ENCODE data around the gene STIMATE.

STIMATE gene

DNA sequence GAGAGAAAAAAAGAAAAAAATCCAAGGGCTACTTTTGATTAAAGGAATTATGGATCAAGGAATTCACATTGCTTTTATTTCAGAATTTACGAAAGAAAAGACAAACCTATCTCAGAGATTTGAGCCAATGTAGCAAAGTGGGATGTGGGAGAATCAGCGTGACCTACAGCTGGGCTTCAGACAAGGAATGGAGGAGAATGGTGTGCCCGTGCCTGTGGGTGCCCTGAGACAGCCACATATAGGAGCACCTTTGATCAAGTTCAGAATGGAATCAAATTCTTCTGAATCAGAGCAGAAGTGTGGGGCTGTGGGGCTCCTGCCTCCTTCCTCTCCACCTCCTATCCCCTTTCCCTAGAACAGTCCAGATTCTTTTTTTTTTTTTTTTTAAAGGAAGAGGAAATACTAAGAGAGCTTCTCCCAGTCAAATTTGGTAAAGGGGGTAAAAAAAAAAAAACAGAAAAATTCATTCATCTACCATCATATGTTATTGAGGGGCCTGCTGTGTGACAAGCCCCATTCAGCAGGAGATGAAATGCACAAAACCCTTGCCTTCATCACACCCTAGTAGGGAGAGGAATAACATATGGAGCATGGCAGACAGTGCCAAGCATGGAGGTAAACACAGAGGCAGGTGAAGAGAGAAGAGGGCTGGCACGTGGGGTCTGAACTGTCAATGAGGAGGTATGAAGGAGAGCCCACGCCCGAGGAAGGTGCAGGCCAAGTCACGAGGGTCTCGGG, 37.5 kb downstream of the STIMATE start:
- DNase-seq, result no peak

DNA sequence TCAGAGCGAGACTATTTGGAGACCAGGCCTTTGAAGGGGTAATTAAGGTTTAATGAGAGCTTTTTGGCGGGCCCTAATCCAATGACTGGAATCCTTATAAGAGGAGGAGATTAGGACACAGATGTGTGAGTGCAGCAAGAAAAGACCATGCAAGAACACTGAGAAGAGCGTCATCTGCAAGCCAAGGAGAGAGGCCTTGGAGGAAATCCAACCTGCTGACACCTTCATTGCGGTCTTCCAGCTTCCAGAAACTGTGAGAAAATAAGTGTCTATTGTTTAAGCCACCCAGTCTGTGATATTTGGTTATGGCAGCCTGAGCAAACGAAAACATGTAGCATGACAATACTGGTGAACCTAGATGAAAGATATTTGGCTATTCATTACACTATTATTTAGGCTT, 39.5 kb downstream of the STIMATE start:
- no peak for DNase-seq

DNA sequence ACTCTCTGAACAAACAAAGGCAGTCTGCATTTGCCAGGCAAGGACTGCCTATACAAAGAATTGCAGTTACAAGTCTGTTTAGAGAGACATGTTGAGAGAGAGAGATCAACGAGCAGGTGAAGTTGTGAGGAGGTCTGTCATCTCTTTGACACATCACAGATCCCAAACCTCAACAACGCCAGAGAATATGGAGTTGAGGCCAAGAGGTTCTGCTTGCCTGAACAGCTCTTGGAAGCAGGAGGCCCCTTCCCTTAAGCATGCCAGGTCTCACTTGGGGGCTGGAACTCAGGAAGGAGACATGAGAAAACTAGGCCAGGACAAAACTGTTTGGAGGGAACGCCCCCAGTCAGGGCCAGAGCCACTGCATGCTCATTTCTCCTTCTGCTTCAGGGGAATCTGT, 40.2 kb downstream of the STIMATE start:
- DNase-seq, result no peak

DNA sequence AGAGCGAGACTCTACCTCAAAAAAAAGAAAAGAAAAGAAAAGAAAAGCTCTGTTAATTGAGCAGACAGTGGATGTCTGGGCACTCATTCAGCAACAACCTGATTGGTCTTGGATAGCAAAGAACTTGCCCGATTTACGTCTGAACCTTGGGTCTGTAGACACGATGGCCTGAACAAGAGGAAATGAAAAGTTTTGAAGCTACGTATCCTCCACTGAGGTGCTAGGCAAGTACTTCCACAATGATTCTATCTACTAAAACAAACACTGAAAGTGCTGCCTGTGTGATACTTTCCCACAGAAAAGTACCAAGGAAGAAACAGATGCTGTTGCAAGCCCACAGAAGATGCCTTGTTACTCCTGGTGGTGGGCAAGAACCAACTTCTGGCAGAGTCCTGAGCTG, 40.7 kb downstream of the STIMATE start:
- DNase-seq, result no peak

DNA sequence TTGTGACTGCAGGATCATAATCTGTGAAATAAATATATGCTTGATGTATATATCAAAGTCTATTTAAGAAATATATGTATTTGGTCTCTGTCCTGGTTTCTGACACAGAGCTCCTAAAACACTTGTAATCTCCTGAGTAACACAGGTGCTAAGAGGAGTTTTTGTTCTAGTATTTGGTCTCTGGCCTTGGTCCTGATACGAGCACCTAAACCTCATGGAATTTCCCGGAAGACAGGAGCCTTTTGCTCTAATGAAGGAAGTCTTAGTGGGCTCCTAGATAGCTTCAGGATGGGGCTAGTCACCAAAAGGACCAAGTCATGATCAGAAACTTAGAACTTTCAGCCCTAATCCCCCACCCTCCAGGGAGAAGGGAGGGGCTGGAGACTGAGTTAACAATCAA, 43.3 kb downstream of the STIMATE start:
- DNase-seq, result no peak

DNA sequence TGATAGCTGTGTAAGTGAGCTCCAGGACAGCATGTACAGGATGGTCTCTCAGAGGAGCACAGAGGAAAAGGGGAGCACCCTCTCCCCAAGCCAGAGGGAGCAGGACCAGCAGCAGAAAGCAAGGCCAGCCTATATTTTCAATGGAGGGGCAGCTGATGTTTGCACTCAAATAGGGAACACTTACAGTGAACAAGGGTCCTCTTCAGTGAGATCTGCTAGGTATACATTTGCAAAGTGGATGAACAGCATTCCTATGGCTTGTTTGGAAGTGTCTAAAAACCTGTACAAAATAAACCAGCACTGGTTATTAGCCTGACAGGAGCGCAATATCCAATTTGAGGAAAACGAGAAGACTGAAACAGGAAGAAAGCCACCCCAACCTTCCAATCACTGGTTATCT, 44.9 kb downstream of the STIMATE start:
- no peak for DNase-seq

DNA sequence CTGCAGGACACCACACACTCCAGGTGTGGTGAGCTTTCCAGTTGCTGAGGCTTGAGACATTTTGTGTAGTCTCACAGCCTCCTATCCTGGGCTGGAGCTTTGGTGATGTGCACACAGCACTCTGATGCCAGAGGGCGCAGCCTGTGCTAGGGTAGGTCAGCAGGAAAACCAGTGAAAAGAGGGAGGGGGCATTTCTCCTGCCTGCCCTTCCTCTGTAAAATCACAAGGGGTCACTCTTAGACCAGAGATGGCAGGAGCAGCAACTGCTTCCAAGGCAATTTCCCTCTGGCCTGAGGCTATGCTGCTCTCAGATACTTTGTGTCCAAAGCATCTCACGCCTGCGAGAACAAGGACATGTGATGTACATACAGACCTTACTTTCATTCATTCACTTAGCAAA, 46.0 kb downstream of the STIMATE start:
- DNase-seq, result no peak

DNA sequence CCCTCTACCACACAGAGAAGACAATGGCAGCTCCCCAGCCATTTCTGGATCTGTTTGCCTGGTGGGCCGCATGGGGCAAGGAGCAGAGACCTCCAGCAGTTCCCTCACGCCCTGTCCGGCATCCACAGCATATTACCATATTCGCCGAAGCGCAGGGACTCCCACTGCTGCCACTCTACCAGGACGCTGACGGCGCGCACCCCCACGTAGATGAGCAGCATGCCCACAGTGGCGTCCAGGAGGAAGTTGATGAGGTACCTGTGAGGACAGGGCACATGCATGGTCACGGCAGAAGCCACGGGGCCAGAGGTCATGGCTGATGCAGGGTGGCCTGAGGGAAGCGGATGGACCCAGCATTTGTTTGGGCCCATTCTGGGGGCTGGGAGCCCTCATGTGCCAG, 47.7 kb downstream of the STIMATE start:
- DNase-seq, result no peak

DNA sequence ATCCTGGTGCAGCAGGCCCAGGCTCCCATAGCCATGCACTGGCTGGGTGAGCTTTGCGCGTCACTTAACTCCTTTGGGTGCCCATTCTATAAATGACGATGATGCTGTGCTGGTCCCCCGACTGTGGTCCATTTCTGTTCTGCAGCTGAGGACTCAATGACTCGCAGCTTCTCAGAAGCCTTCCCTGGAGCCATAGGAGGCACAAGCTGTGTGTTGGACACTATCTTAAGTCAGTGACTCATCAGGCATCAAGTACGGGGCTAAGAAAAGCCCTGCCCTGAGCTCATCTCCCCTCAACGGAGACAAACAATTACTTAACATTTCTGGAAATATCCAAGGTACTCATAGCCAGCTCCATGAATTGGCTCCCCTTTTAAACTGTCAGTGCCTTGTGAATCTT, 48.7 kb downstream of the STIMATE start:
- DNase-seq, result peak; percentile 21

DNA sequence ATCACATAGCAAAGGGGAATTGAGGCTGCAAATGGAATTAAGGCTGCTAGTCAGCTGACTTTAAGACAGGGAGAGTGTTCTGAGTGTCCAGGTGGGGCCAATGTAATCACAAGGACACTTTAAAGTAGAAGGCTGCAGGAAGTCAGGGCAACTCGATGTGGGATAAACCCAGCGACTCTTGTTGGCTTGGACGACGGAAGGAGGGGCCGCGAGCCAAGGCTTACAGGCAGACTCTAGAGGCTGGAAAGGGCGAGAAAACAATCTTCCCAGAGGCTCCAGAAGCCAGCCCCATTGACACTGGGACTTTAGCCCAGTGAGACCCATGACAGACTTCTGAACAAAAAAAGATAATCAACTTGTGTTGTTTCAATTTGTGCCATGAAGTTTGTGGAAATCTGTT, 49.6 kb downstream of the STIMATE start:
- no peak for DNase-seq

DNA sequence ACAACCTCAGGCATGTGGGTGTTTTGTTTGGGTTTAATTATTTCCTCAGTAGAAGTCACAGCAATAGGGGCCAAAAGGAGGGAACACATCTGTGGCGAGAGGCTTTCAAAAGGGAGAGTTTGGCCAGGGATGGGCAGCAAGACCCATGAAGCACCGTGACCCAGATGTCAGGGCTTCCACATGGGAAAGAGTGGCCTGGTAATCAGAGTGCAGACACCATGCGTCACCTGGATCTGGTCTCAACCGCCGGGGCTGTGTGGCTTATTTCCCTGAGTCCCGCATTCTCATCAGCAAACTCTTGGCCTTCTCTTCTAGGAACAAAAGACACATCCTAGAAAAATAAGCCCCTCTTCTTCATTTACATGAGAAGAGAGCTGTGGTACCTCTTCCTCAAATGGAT, 50.1 kb downstream of the STIMATE start:
- no peak for DNase-seq

DNA sequence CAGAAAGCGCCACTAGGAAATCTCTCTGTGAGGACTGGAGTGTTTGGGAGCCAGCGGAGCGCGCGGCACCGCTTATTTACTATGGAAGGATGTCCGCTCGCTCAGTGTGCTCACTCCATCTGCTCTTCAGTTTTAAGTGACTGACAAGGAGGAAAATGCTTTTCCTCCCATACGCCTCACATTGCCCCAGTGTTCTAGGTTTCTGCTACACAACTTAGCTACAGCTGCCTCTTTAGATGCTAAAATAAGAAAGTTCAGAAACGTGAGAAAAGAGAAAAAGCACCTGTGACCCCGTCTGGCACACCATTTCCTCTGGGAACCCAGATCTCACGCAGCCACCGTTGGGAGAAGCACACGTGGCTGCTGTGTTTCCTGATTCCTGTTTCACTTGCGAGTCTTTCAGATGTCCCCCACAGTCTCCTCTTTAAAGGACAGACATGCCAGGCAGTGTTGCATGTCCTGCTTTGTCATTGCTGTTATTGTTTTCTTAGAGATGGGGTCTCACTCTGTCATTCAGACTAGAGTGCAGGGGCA, 50.8 kb downstream of the STIMATE start:
- no peak for DNase-seq

DNA sequence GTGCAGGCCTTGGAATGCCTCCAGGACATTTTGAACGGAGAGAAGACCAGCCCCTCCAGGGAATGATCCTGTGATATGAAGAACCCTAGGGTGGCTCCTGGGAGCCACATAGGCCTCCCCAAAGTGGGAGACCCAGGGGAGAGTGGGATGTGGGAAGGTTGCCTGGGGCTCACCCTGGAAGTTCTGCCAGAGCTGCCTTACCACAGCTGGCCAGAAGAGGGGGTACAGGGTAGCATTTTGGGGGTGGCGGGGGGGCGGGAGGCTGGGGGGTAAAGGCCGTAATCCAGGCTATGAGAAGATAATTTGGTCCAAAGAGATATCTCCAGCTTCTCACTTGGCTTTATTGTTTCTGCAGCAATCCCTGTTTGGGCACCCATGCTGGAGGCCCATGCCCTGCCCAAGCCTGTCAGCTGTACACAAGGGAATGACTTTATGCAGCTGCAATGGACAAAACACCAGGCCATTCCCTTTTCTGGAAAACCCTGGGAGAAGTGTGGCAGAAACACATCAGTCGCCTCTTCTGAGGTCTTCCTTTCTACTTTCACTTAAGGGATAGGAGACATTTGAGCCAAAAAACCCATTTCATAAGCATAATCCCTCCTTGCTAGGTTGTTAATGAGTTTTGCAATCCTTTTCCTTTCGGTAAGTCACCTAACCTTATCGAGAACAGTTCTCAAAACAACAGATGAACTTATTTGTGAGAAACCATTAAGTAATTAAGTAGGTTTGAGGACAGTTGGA, 51.5 kb downstream of the STIMATE start:
- no peak for DNase-seq

DNA sequence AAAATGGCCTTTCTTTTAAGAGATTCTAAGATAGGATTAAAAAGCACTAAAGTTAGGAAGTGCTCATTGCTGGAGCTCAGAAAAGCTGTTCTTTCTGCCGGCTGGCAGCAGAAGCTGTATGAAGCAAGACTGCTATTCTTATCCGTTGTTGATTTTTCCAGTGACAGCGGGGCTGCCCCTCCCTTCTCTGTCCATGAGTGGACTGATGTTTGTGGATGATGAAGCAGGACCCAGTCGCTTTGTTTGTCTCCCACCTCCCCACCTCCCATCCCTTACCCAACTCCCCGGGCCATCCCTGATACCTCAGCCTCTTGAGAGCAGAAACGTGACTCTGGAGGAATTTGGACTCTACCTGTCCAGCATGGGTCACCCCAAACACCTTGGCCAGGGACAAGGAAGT, 52.2 kb downstream of the STIMATE start:
- DNase-seq, result peak; percentile 31

DNA sequence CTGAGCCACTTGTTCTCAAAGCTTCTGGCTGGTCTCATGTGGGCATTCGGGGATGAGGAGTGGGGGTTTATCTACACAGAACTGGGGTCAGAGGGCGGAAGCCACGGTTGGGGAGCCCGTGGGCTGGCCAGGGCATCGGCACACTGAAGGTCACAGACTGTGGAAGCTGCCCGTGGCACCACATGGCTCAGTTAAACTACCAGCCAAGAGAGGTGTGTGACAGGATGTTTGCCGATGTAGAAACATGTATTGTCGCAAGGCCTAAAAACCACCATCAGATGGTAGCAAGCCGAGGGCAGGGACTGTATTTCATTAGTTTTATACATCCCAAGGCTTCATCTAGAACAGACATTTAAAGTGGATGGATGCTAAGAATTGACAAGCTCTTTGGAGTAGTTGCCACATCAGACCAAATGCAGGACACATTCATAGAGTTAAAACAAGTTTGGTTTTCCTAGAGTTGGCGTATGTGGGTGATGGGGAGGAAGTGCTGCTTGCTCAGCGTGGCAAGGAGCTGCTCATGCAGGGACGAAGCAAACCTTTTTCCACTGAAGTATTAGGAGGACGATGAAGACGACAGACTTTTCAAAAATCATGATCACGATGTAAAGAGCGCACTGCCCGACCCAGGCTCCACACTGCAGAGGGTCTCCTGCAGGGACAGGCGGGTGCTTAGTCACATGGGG, 52.9 kb downstream of the STIMATE start:
- DNase-seq, result peak; percentile 53

DNA sequence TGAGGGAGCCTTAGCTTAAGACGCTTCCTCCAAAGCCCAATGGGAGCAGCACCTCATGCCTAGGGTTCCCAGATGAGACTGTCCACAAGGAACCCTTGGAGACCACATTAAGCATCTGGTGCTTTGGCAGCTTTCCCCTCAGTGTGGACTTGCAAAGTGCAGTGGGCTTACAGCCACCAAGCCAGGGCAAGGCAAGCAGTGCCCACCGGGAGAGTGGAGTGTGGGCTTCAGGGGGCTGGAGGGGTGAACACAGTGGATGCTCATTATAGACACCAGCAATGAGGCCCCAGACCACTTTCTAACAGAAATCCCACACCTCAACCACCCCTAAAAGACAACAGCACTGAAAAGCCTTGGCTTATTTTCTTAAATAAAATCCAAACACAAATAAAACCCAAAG, 53.5 kb downstream of the STIMATE start:
- no peak for DNase-seq

DNA sequence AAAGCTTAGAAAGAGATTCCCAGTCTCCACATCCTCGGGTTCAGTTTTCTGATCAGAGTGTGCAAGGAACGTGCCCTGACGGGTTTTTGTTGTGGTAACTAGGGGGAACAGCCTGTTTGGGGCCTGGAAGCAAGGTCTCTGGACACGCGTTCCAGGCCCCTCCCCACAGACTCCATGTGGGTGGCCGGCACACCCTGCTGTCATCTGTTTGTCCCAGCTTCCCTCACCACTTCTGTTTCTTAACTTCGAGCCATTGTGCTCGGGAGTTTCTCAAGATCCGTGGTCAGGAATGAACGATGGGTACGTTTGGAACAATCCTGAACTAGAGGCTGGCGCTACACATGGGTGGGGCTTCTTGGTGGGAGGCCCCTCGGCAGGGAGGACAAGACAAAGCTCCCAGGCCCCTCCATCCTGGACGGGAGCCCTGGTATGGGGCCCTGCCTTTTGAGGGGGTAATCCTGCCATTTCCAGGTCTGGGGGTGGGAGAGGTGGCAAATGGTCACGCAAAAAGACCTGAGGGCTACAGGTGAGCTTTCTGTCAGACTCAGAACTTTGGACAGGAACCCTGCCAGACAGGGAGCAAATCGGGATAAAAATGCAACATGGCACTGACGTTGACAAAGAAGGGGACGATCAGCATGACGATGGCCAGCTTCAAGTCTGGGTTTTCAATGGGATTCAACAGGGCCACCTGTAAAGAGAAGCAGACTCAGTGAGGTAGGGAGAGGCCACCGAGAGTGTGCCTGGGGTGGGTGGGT, 54.1 kb downstream of the STIMATE start:
- peak; percentile 78 for DNase-seq

DNA sequence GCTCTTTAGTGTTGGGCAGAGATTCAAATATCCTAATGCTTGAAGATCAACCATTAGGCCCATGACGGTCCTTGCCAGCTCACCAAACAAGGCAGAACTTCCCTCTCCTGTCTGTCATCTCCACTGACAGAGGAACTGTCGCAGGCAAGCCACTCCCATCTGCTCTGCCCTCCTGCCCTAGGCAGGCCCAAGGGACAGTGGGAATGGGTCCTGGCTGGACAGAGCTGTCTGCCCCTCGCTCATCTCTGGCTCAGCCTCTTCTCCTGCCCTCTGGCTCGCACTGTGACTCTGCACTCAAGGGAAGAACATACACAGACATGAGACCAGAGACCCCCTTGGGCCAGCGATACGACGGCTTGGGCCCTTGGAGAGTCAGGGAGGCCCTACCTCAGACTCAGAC, 54.9 kb downstream of the STIMATE start:
- peak; percentile 54 for DNase-seq

DNA sequence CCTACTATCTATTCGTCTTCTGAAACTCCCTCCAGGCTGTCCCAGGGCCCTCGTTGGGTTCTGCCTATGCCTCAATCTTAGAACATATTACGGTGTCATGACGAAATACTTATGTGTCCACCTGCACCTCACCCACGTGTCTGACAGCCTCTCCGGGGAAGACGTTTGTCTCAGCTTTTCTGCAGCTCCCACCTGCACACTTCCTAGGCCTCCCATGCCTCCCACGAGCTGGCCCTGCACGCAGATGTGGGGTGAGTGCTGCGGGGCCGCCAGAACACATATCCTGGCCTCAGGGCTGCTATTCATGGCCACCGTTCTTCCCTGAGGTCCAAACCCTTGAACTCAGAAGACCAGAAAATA, 55.4 kb downstream of the STIMATE start:
- DNase-seq, result no peak

DNA sequence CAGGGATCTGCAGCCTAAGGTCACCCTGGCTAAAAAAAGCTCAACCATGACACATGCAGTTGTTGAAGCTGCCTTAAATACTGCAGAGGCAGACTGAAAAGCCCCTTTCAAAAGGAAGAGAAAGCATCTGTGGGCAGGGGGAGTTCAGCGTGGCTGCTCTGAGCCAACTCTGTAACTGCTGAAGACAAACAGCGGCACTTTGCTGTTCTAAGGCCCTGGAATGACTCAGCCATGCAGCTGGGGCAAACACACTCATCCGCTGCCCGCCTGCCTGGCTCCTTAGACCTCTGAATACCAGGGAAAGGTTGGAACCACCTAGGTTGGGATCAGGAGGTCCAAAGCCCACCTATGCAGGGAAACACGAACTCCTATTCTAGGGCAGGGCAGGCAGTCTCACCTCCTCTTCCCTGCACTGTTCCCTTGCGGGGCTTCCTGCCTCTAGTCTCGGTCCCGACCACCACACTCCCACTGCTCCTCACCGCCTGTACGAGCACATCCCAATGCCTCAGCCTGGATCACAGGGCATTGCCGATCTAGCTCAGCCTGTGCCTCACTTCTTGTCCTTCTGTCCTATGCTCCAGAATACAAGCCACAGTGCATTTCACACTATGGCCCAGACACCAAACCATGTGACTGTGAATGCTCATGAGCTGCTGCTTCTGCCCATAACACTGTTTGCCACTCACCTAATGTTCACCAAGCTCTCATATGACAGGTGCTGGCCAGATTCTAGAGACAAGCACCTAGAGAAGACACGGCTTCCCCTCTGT, 56.0 kb downstream of the STIMATE start:
- DNase-seq, result no peak

DNA sequence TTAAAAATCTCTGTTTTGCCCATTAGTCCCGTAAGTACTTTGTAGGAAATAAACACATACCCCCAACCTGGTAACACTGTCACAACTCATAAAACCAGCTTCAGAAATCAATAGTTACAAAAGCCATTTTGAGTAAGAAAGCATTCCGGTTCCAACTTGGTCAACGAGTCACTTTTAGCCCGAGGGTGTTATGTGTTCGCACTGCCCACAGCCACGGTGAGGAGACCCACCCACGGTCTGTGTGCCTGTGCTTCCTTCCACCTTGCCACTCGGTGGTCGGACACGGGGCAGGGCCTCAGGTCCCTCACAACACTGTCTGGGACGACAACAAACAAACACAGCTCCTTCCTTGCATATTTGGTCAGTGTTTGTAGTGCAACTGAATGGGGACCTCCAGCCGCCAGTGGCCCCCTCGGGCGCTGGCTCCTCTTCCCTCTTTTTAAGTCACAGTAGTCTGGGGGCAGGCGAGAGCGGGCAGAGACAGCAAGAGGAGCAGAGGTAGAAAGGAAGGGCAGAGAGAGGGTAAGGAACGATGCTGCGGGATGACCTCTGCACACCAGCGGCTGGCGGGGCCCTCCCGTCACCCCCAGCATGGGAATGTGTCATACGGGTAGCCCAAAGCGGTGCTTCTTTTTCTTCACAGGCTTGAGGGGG, 57.3 kb downstream of the STIMATE start:
- DNase-seq, result no peak

DNA sequence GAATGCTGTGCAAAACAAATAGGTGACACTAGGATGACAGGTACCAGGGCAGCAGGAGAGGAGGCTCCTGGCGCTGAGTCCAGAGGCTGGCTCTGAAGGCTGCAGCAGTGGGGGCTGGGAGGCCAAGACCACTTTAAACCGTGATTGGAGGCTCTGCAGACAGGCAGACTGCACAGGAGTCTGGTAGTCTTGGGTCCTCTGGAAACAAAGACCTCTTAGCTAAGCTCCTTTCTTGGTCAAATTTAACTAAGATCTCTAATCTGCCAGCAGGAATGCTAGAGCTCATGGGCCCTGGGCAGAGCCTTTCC, 58.1 kb downstream of the STIMATE start:
- DNase-seq, result no peak

All from inflammatory macrophage treated with lipopolysaccharide for 4 hours (primary cell).